Endothelial cell of umbilical vein (primary cell): ENCODE data around the gene DRC7. TPM values are rescaled to one million over a fixed set of nuclear protein-coding genes. Genes with fewer than 3 reads are reported as not detected.

ENCODE experiments used
- BruUV-seq: library from RNA; stranded (reverse); fragments of 400-500 nt; replicated peaks from 2 replicates; lab custom pipeline; 2021; lab: Mats Ljungman, UMichigan
- CTCF ChIA-PET: fragments of 300-600, 350-600 bp; sonication (Branson Sonifier 250); formaldehyde crosslinking; loops from one replicate; lab custom pipeline; 2021; ENCODE audit warnings: antibody characterized with exemption, inconsistent platforms; lab: Charles Lee
- POLR2A ChIA-PET: fragments of 300-600, 350-600 bp; sonication (Branson Sonifier 250); formaldehyde crosslinking; loops from one replicate; lab custom pipeline; 2021; ENCODE audit warnings: antibody characterized with exemption, inconsistent platforms; lab: Charles Lee
- DNase-seq: peaks from one replicate; pipeline ENCODE4 v3.0.0-alpha.2; 2011; ENCODE audit warnings: low read depth, low spot score
- FAIRE-seq: peaks from 2 replicates; lab custom pipeline; 2011; peaks lifted over from hg19 to GRCh38; lab: Jason Lieb, UNC
- H2AFZ ChIP-seq: 2 replicates; pipeline ENCODE4 v1.6.0; 2012; ENCODE audit warnings: low read depth, low read length, control low read depth, inconsistent platforms
- H3K27ac ChIP-seq: 2 replicates; pipeline ENCODE4 v1.5.1; 2011; ENCODE audit warnings: low read depth, mild to moderate bottlenecking, control low read depth, low read length, moderate library complexity; ENCODE audit not compliant: insufficient read depth
- H3K27me3 ChIP-seq, 2 experiments: 2 replicates each; pipeline versions ENCODE4 v1.6.0 to v1.6.1; 2011; ENCODE audit warnings: low read length in 2 of 2, mixed read lengths in 1 of 2; ENCODE audit not compliant: control insufficient read depth in 2 of 2, insufficient read depth in 2 of 2
- H3K36me3 ChIP-seq, 2 experiments: 2 replicates in 1 of 2; 3 replicates in 1 of 2; pipeline ENCODE4 v1.5.1; 2011; ENCODE audit warnings: low read length in 2 of 2, mild to moderate bottlenecking in 1 of 2, moderate library complexity in 1 of 2; ENCODE audit not compliant: control insufficient read depth in 2 of 2, insufficient read depth in 2 of 2; ENCODE audit errors: extremely low read depth in 1 of 2
- H3K4me1 ChIP-seq: 3 replicates; pipeline ENCODE4 v1.5.1; 2011; ENCODE audit warnings: mild to moderate bottlenecking, low read length; ENCODE audit not compliant: control insufficient read depth, insufficient read depth; ENCODE audit errors: extremely low read depth
- H3K4me2 ChIP-seq: 2 replicates; pipeline ENCODE4 v1.6.1; 2011; ENCODE audit warnings: low read length, control low read depth, mixed read lengths; ENCODE audit not compliant: insufficient read depth
- H3K4me3 ChIP-seq, 3 experiments: fragments of 200-600 bp in 1 of 3; sonication (generic), shearing (Covaris generic) in 1 of 3; replicated peaks in 1 of 3; 2 replicates each; pipeline ENCODE4 v1.5.1; 2011 to 2016; ENCODE audit warnings: control low read depth in 3 of 3, low read length in 3 of 3, mild to moderate bottlenecking in 2 of 3, inconsistent platforms in 1 of 3, low read depth in 1 of 3, moderate library complexity in 1 of 3; ENCODE audit not compliant: insufficient read depth in 1 of 3
- H3K79me2 ChIP-seq: 2 replicates; pipeline ENCODE4 v1.6.0; 2012; ENCODE audit warnings: low read length, inconsistent platforms; ENCODE audit not compliant: control insufficient read depth, insufficient read depth
- H3K9ac ChIP-seq: replicated peaks from 2 replicates; pipeline ENCODE3; 2011; ENCODE audit warnings: low read length, control low read depth; ENCODE audit not compliant: insufficient read depth; ENCODE audit errors: extremely low read depth
- H3K9me1 ChIP-seq: replicated peaks from 3 replicates; pipeline ENCODE4 v1.6.0; 2011; ENCODE audit warnings: mild to moderate bottlenecking, low read length; ENCODE audit not compliant: control insufficient read depth, insufficient read depth; ENCODE audit errors: extremely low read depth
- H3K9me3 ChIP-seq: replicated peaks from 2 replicates; pipeline ENCODE4 v1.5.1; 2012; ENCODE audit warnings: low read length, inconsistent platforms; ENCODE audit not compliant: control insufficient read depth, insufficient read depth
- H4K20me1 ChIP-seq: replicated peaks from 2 replicates; pipeline ENCODE3; 2011; ENCODE audit warnings: mild to moderate bottlenecking, low read length; ENCODE audit not compliant: control insufficient read depth, insufficient read depth; ENCODE audit errors: extremely low read depth
- CTCF ChIP-seq, 2 donors: IDR thresholded peaks; 1 replicate in 1 of 2; 2 replicates in 1 of 2; pipeline ENCODE4 v1.5.1; 2011; ENCODE audit warnings: low read length in 2 of 2, mild to moderate bottlenecking in 2 of 2, moderate library complexity in 2 of 2, control low read depth in 1 of 2, inconsistent platforms in 1 of 2, low read depth in 1 of 2; ENCODE audit not compliant: insufficient read depth in 1 of 2; ENCODE audit errors: extremely low read depth in 1 of 2
- EZH2 ChIP-seq: IDR thresholded peaks from 2 replicates; pipeline ENCODE4 v1.6.1; 2012; ENCODE audit warnings: borderline replicate concordance, low read depth, mild to moderate bottlenecking, moderate library complexity, low read length, inconsistent platforms; ENCODE audit not compliant: severe bottlenecking
- FOS ChIP-seq: IDR thresholded peaks from 2 replicates; pipeline ENCODE4 v1.6.1; 2011; ENCODE audit warnings: mild to moderate bottlenecking, low read length, moderate library complexity, borderline replicate concordance; ENCODE audit not compliant: insufficient read depth
- GATA2 ChIP-seq: IDR thresholded peaks from 2 replicates; pipeline ENCODE4 v1.7.0; 2011; ENCODE audit warnings: low read depth, mild to moderate bottlenecking, moderate library complexity, mixed read lengths, low read length; ENCODE audit not compliant: insufficient read length, insufficient read depth
- JUN ChIP-seq: IDR thresholded peaks from 2 replicates; pipeline ENCODE4 v1.6.1; 2011; ENCODE audit warnings: borderline replicate concordance, low read depth; ENCODE audit not compliant: insufficient read length, insufficient read depth
- MYC ChIP-seq: IDR thresholded peaks from one replicate; pipeline ENCODE4 v1.6.1; 2011; ENCODE audit warnings: mild to moderate bottlenecking, low read depth, low read length
- POLR2A ChIP-seq: IDR thresholded peaks from 2 replicates; pipeline ENCODE4 v1.6.1; 2012; ENCODE audit warnings: low read depth, mild to moderate bottlenecking, control low read depth, low read length
- POLR2AphosphoS5 ChIP-seq: IDR thresholded peaks from 2 replicates; pipeline ENCODE4 v1.6.1; 2012; ENCODE audit warnings: low read depth, mild to moderate bottlenecking, control low read depth, low read length, moderate library complexity; ENCODE audit not compliant: insufficient read depth
- dilution Hi-C: fragments of 300-500 bp; cut with MboI; formaldehyde crosslinking; loops from one replicate; pipeline ENCODE4 v1.15.0; 2019; ENCODE audit warnings: low sequenced_read_pairs; ENCODE audit not compliant: extremely low pct_ligation_motif_present
- intact Hi-C: fragments of 100-400 bp; cut with micrococcal nuclease; formaldehyde crosslinking; loops from one replicate; pipeline ENCODE4 v1.10.0; 2022
- polyA plus RNA-seq, 4 experiments: library from polyadenylated mRNA; depleted of rRNA in 3 of 4; stranded (reverse) in 3 of 4; unstranded in 1 of 4; fragments of >200 nt; gene quantifications; 2 replicates each; pipeline versions ENCODE4 v1.2.1 to v1.2.3, GENCODE V29; 2011 to 2012; ENCODE audit warnings: missing spikeins in 1 of 4
- total RNA-seq: library from RNA; stranded (reverse); gene quantifications from 2 replicates; pipeline ENCODE4 v1.2.3, GENCODE V29; 2021
- TF ChIP-seq, protein P1 (sequence below): IDR thresholded peaks from 2 replicates; pipeline ENCODE4 v1.6.1; 2011; ENCODE audit not compliant: insufficient read depth, insufficient read length

The DRC7 gene
- total and polyA plus RNA-seq, 2 donors (not counting 3 experiments of a cell fraction or from before 2014, with no cell fraction given), result 0.13 to 0.77 TPM

- peaks cover 11 to 14% of the 10 kb centered on the region in 2 experiments for H3K27me3 ChIP-seq
- no peak overlapping the region for H3K4me2 ChIP-seq
- dilution Hi-C loops (no loop called here), intact Hi-C loops (no loop called here)
- no peaks in the 10 kb centered on the region for H3K9me3 ChIP-seq
- no peak for DNase-seq
- POLR2A ChIA-PET, result no interaction called here
- no peaks in the 10 kb centered on the region for H3K36me3 ChIP-seq
- no peaks in the 10 kb centered on the region for H3K9me1 ChIP-seq
- no peak for FAIRE-seq
- CTCF ChIA-PET, result interaction anchor here (1.4 to 1.5 kb wide), 3 partner anchors 22 to 183 kb away, joined by 3 read pairs; no protein-coding TSS in a partner anchor
- no peak overlapping the region for H3K4me3 ChIP-seq
- peaks cover 7% of the 10 kb centered on the region for H3K4me1 ChIP-seq
- H2AFZ ChIP-seq, result peak overlapping the region; percentile 38
- BruUV-seq, result no TSS peak
- no peaks in the 10 kb centered on the region for H4K20me1 ChIP-seq
- H3K9ac ChIP-seq, result no peak overlapping the region
- no peak overlapping the region for H3K27ac ChIP-seq
- H3K79me2 ChIP-seq, result no peaks in the 10 kb centered on the region
- TF ChIP-seq, protein P1, sequence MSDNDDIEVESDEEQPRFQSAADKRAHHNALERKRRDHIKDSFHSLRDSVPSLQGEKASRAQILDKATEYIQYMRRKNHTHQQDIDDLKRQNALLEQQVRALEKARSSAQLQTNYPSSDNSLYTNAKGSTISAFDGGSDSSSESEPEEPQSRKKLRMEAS, result no peak
These were observed 18.7 kb upstream of the DRC7 start for GRCh38 chr16:57675741-57676551.

DNA sequence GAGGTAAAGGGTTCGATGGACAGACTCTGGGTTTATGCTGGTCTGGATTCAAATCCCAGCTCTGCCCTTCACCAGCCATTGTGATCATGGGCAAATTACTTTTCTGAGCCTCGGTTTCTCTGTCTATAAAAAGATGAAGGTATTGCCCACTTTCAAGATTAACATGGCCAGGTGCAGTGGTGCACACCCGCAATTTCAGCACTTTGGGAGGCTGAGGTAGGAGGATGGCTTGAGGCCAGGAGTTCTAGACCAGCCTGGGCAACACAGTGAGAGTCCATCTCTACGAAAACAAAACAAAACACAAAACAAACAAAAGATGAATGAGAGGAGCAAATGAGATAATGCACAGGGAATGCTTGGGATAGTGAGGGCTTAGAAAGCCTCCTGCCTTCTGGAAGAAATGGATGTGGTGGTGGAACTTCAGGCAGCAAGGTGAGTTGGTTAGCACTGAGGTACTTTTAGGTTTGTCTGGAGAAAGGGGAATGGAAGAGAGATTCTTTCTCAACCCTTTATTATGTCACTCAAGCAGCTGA, 18.0 kb upstream of the DRC7 start:
- TF ChIP-seq MYC, result no peak
- TF ChIP-seq POLR2A, result no peak
- no peak for TF ChIP-seq GATA2
- no peak for TF ChIP-seq CTCF (IDR thresholded peaks at IDR 0.05; ENCODE audit: extremely low read depth in 1 of 2, insufficient read depth in 1 of 2, low read depth in 1 of 2, low read length in 2 of 2)
- TF ChIP-seq JUN, result no peak
- TF ChIP-seq, protein P1, result no peak
- TF ChIP-seq POLR2AphosphoS5, result no peak
- TF ChIP-seq EZH2, result no peak
- TF ChIP-seq FOS, result no peak
- Histone ChIP-seq H3K36me3 (no peaks in the 10 kb centered on the region), H3K9me3 (no peaks in the 10 kb centered on the region), H3K4me1 (peaks cover 7% of the 10 kb centered on the region), H3K4me3 (no peak overlapping the region), H3K9ac (no peak overlapping the region), H3K9me1 (no peaks in the 10 kb centered on the region), H2AFZ (no peak overlapping the region), H4K20me1 (no peaks in the 10 kb centered on the region), H3K27me3 (peaks cover 10 to 14% of the 10 kb centered on the region in 2 experiments), H3K4me2 (no peak overlapping the region), H3K27ac (no peak overlapping the region), H3K79me2 (no peaks in the 10 kb centered on the region)
- BruUV-seq, result no TSS peak
- ChIA-PET POLR2A (no interaction called here), CTCF (interaction anchor here (0.9 to 1.5 kb wide), 2 partner anchors 10 to 183 kb away, joined by 3 read pairs; no protein-coding TSS in a partner anchor)
- dilution Hi-C loops, result no loop called here
- no peak for FAIRE-seq
- no peak for DNase-seq
- intact Hi-C loops, result no loop called here
